Measurements from ENCODE around the gene MRPS10.
"Not testable (repeated sequence)": the region's sequence is repeated elsewhere in the genome, so short reads cannot be mapped to it uniquely, and the experiment has no call there.

Gene MRPS10

DNA sequence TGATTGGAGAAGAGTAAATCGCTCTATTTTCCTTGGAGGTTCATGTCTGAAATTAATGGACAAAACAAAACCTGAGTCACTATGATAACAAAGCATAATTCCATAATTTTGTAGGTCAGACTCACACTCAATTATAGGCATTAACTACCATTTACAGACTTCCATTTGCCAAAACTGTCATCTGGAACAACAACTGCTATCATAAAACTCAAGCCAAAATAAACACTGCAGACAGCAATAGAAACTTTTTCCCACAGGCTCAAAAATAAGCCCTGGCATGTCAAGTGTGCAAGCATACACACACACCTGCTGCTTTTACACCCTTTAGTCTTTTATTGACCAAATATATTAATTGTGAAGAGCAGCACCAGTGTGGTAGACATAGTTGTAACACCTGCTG lies 7.1 kb downstream of the MRPS10 start:
- no peak for DNase-seq (ENCODE audit: extremely low read depth, low read depth)

GRCh38 chr6:42207559-42207958 lies 10.1 kb downstream of the MRPS10 start:
- DNase-seq (ENCODE audit: extremely low read depth, low read depth) = not testable (repeated sequence)

More for the DNA sequence above, 7.1 kb downstream of the MRPS10 start:
- TF ChIP-seq CTCF (IDR thresholded peaks at IDR 0.05; ENCODE audit: low read depth, low read length) = no peak

GRCh38 chr6:42204768-42205282 lies 12.8 kb downstream of the MRPS10 start:
- TF ChIP-seq CTCF (IDR thresholded peaks at IDR 0.05; ENCODE audit: low read depth, low read length) = no peak
- no peak for DNase-seq (ENCODE audit: extremely low read depth, low read depth)

GRCh38 chr6:42203183-42203582 lies 14.5 kb downstream of the MRPS10 start:
- no peak for DNase-seq (ENCODE audit: extremely low read depth, low read depth)
- no peak for TF ChIP-seq CTCF (IDR thresholded peaks at IDR 0.05; ENCODE audit: low read depth, low read length)

DNA sequence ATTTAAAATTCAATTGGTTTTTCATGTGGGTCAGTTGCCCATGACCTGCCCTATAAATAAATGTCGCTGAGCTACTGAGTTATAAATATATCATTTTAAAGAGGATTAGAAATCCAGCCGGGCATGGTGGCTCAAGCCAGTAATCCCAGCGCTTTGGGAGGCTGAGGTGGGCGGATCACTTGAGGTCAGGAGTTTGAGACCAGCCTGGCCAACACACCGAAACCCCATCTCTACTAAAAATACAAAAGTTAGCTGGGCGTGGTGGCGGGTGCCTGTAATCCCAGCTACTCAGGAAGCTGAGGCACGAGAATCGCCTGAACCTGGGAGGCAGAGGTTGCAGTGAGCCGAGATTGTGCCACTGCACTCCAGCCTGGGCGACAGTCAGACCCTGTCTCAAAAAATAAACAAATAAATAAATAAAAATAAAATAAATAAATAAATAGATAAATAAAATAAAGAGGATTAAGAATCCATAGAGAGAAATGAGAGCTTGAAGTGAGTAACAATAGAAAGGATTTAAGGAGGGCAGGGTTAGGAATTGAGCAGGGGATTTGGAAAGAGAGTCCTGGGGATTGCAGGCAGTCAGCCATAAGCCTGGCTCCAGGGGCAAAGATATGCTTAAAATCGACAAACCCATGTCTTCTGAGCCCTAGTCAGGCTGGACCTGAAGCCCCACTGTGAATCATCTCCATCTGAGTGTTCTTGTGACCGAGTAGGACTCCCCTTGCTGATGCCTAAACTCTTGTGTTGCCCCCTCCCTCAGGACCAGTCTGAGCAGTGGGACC lies 15.3 kb downstream of the MRPS10 start:
- not testable (repeated sequence) for DNase-seq (ENCODE audit: extremely low read depth, low read depth)

- TF ChIP-seq CTCF (IDR thresholded peaks at IDR 0.05; ENCODE audit: low read depth, low read length) = no peak
- DNase-seq (ENCODE audit: extremely low read depth, low read depth) = no peak
These were observed 16.3 kb downstream of the MRPS10 start for GRCh38 chr6:42201382-42201781.

DNA sequence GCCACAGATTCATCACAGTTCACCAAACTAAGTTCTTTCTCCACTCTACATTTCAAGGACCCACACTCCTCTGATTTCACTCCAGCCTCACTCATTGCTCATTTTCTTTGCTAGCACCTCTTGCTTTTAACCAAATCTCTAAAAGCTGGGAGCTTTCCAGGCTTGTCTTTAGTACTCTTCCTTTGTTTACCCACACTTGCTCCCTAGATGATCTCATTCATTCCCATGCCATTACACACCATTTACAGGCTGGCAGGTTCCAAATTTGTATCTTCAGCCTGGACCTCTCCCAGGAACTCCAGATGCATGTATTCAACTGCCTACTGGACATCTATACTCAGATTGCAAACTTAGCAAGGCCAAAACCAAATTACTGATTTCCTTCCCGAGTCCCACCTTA lies 17.6 kb downstream of the MRPS10 start:
- DNase-seq (ENCODE audit: extremely low read depth, low read depth) = peak; percentile 78

More for the DNA sequence above, 17.6 kb downstream of the MRPS10 start:
- TF ChIP-seq CTCF (IDR thresholded peaks at IDR 0.05; ENCODE audit: low read depth, low read length) = no peak
